ENCODE measurements around the gene SMPD1.

Gene SMPD1

DNA sequence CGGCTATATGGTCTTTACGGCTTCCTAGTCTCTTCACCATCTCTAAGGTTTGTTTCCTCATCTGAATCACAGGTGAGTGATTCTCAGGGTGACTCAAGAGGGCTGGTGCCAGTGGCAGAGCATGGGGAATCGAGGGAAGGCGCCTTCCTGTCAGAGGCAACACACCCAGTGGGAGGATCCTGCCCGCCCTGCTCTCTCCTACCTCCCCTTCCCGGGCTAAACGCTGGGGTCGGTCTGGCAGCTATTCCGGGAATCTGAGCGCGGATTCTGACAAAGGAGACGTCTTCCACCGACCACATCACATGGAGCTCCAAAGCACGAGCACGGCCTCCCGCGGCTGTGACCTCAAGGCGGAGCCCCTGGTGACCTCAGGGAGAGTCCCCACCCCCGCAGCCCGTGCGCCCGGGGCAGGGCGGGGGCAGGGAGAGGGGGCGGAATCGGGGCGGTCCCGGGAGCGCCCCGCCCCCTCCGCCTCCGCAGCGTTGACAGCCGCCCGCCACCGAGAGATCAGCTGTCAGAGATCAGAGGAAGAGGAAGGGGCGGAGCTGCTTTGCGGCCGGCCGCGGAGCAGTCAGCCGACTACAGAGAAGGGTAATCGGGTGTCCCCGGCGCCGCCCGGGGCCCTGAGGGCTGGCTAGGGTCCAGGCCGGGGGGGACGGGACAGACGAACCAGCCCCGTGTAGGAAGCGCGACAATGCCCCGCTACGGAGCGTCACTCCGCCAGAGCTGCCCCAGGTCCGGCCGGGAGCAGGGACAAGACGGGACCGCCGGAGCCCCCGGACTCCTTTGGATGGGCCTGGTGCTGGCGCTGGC lies at the start of gene SMPD1:
TSS of gene SMPD1 (plus strand) at position 570 of the 813 bp plus-strand sequence. CDS start at position 695, 125 bp downstream.
- peak; percentile 86 for DNase-seq

DNA sequence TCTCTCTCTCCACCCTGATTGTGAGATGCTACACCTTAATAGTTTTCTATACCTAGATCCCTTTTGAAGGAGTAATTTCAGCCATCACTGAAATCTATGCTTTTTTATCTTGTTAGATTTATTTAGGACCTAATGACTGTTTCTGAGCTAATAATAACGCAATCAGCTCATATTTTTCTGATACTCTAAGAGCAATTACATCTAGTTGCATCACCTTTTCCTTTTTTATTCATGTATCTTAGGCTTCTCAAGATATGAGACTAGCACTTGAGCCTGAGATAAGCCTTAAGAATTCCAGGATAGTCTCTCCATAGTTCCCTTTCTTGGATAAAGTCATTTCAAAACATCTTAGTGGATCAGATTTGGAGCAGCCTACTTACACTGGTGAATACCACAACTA lies 44.9 kb upstream of the SMPD1 start:
- no peak for DNase-seq

DNA sequence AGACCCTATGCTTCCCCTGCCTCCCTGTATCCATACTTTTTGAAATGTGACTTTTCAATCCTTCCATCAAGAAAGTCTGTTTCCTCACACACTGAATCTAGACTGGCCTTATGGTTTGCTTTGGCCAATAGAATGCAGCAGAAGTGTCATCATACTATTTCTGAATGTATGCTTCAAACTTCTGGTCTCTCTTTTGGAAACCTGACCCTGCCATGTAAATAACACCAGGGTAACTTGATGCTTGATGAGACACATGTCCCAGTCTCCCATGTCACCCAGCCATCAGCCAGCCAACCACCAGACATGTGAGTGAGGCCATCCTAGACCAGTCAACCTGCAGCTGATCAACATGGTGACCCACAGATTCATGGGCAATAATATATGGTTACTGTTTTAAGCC lies 40.2 kb upstream of the SMPD1 start:
- no peak for DNase-seq

DNA sequence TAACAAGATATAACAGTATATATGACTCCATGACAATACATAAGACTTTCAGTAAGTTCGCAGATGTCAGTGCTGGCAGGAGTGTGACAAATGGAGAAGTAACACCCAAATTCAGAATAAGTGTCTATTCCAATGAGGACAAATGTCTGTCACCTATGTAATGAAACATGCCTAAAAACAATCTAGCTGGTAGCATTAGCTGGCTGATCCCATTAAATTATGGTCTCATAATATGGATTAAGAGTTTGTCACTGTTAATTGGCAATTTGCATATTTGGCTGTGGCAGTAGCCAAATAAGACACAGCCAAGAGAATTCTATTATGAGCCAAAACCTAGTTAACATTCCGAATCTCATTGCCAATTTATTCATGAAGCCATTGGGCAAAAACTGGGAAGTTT lies 39.8 kb upstream of the SMPD1 start:
- DNase-seq, result no peak

DNA sequence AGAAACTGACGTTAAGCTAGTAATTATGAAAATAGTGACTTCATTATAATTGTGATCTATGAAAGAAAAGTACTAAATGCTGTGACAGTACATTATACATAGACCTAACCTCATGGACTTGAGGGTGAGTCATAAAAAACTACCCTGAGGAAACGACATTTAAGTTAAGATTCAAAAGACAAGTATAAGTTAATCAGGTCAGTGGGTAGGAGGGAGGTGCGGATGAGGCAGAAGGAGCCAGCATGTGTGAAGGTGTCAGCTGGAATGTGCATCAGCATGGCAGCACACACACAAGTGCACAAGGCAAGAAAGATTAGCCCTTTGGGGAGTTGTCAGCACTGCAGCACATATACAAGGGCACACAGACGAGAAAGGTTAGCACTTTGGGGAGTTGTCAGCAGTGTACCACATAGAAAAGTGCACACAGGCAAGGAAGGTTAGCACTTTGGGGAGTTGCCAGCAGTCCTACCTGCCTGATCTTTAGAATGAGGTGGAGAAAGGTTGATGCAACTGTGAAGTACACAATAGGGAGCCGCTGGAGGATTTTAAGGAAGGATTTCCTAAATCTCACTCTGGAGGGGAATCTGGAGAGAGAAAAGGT lies 38.4 kb upstream of the SMPD1 start:
- DNase-seq, result no peak

DNA sequence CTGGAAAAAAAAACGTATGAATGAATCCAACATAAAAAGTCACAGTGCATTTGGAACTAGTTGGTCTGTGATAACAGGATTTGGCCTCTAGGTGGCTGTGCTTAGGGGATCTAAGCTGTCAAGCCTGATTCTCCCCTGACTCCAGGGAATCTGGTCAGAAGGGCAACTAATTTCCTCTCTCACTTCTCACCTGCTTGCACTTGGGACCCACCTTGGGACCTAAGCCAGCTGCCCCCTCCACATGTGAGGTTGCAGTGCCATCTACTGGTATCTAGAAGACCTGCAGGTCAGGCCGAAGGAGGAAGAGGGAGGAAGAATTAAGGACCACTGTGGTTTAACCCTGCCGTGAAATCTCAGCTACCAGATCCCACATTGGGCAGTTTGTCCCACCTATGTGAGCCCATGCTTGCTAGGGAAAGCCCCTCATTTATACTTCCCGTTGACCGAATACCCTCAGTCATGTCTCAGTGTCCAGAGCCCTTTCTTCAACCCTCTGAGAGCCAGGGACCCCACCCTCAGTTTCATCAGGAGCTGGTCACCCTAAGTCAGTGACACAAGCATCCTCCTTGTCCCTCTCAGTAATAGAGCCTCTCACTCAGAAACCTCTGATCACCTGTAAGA lies 36.8 kb upstream of the SMPD1 start:
- peak; percentile 77 for DNase-seq

DNA sequence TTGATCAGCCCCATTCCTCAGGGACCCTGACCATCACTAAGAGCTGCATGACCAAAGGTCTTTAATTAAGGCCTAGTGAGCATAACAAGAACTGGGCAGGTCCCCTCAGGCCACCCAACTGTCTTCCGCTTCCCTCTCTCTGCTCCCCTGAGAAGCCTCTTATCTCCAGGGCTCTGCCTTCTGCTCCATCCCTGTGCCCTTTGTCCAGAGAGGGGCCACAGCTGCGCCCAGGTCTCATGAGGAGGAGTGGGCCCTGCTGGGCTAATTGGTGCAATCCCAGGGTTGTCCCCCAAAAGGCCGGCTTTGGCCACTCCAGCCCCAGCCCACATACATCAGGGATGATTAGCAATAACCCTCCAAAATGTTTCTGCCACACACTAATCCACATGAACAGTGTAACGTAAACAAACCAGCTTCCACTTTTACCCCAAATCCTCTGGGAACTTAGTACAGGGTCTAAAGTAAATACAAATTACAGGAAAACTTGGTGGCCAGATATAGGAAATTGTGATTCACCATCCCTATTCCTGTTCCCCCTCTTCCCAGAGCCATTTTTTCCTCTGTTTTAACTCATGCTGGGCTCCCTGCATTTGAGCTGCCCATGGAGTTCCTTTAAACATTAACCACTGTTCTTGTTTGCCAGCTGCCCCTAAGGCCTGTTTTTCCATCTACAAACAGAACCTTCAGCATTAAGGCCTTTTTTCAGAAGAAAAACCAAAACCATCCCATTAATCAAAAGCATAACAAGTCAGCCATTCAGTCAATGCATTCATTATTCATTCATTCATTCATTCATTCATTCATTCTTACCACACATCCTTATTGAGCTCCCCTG lies 35.4 kb upstream of the SMPD1 start:
- DNase-seq, result no peak

DNA sequence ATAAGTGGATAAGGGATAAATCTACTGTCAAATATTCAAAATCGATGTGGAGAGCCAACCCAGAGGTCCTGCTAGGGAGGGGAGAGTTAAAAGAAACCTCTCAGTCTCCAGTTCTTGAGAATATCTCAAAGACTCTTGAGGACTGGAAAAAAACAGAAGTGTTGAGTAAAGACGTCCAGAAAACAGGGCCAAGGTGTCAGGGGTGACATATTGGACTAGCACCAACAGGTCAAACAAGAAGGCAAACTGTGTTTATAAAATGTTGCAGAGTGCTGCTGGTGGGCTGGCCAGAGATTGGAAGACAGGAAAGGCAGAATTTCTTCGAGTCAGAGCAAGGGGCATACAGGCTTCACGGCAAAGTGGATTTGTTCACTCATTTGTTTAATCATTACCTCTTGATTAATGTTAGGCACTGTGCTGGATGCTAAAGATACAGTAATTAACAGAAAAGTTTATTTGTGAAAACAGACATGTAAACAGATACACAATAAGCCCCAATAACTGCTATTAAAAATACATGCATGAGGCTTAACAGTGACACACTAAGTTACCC lies 33.7 kb upstream of the SMPD1 start:
- DNase-seq, result no peak

DNA sequence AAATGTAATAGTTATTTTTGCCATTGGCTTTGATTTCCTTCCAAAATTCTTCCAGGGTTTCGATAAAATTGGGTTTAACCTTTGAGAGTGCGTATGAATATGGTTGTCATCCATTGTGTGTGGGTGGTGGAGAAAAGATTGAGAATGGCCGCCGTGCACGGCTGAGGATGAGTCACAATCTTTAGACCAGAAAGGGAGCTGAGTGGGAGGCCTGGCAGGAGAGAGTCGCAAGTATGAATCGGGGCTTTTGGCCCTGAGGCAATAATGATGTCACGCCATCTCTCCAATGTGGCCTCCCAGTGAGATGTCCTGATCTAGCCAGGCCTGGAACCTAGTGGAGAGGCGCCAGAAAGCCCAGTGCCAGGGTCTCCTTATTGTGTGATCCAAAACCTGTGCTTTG lies 33.1 kb upstream of the SMPD1 start:
- DNase-seq, result no peak

DNA sequence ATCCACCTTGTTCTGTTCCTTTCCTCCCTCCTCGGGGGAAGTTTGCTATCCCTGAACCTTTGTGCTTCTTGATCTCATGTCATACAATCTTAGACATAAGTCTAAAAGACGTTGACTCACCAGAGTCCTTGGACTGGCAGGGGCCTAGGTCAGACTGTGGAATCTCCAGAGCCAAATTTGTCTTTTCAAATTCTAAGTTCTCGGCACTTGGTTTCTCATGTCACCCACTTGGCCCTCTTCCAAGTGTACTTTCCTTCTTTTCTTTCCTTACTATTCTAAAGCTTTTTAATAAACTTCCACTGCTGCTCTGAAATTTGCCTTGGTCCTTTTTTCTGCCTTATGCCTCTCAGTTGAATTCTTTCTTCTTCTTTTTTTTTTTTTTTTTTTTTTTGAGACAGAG lies 30.1 kb upstream of the SMPD1 start:
- no peak for DNase-seq

DNA sequence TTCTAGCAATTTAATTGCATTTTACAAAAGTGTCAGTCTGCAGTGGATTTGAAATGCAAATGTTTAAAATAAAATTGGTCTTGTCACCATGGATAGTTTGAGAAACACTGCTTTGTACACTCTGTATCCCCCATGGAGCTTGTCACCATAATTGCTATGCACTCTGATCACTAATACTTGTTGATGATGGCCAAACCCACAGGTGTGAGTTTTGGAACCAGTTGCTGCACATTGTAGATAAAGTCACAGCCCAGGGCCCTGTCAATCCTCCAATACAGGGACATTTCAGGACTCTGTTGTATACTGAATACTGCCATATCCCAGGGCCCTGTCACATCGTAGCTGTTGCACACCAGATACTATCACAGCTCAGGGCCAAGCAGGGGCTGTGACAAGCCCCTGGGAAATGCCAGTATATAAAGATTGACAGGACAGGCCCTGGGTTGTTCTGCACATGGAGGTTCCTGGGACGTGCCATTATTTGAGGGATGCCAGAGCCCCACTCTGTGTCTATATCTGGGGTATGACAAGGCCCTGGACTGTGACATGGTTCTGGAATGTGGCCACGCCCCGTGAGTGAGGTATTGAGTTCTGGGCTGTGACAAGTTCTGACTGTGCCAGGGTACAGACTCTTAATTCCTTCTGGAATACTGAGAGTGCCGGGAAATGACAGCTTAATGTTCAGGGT lies 27.9 kb upstream of the SMPD1 start:
- no peak for DNase-seq

DNA sequence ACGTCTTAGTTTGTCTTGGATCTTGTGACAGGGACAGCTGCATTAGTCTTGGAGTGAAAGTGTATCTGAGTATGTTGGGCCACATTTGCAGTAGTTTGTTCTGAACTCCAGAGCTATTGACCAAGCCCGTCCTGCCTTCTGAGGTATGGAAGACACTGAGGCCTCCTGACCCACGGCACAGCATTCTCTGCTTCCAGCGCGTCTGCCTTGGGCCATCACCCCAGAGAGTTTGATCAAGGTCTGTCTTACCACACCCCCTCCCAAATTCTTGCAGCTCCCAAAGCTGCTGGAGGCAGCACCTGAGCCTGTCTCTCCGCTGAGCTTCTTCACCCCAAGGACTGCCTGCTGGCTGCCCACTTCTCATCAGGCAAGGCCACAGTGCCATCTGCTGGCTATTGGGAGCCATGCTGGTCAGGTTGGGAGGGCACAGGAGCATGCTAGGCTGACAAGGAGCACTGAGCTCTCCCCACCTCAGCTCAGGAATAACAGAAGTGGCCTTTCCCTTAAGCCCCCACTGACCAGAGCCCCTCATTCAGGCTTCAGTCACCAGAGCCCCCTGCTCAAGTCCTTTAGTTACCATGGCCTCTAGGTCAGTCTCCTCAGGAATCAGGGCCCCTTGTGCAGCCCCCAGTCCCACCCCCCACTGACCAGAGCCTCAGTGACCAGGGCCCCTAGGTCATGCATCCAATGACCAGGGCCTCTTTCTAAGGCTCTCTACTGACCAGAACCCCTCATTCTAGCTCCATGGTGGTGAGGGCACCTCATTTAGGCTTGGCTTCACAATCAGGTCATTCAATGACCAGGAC lies 27.2 kb upstream of the SMPD1 start:
- peak; percentile 64 for DNase-seq

DNA sequence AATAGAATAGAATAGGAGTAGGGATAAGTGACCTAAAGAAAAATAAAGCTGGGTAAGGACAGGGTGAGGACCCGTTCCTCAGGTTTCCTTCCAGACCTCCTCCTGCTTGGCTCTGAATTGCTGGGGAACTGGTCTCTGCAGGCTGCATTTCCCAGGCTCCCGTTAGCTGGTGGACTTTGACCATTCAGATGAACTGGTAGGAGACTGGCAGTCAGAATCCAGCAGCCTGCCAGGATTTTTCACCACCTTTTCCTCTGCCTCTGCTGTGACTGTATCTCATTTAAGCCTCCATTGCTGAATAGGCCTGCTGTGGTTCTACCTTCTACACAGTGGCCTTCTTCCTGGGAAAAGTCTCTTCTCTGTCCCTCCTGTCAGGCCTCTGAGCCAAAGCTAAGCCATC lies 24.6 kb upstream of the SMPD1 start:
- DNase-seq, result no peak

DNA sequence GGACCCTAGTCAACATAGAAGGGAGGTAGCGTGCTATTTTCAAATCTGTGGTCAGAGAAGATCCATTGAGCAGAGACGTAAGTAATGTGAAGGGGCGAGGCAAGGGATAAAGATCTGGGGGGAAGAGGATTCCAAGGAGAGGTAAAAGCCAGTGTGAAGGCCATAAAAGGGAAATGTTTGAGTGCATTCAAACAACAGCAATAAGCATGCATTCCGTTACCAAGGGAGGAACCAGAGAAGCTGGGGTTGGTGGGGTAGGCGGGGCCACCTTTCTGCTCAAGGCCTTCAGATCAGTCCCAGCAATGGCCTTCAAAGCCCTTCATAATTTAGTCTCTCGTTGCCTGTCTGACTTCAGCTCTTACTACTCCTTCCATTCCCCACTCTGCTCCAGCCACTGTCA lies 18.4 kb upstream of the SMPD1 start:
- DNase-seq, result no peak

DNA sequence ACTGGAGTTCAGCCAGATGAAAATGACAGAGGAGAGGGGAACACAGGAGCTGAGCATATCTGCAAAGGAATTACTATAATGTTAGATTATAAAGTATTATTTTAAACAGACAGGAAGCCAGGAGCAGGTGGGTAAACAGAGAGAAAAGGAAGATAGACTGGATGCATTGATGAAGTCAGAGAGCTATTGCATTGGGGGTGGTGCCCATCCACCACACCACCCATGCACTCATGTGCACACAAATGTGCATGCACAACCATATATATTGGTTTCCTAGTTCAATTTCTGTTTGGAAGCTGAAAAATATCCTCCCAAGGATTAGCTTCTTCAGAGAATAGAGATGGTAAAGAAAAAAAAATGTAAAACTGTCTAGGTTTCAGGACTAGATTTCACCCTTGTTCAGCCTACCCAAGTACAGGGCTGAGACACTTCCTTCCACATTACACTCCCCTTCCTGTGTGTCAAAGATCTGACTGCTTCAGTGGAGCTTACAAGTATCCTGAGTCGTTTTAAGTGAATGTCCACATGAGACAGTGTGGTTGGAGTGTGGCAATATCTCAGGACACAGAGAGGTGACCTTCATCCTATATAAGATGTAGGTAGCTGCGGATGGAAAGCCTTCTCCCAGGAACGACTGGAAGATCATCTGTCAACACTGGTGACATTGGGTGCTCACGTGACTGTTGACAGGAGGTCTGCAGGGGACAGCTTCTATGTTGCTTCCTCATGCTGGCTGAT lies 12.2 kb upstream of the SMPD1 start:
- no peak for DNase-seq

DNA sequence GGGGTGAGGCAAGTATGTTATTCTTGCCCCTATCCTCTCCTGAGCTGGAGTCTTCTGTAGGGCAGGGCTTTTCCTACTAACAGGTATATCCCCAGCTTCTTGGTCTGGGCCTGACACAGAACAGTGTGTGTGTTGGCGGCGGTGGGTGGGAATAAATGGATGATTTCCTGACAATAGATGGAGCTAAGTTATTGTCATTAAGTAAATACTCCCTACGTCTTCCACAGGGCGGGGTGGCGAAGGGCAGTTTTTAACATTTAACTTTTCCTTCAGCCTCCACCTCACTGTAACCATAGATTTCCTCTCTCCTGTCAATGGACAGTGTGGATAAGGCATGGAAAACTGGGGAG lies 11.7 kb upstream of the SMPD1 start:
- DNase-seq, result no peak

DNA sequence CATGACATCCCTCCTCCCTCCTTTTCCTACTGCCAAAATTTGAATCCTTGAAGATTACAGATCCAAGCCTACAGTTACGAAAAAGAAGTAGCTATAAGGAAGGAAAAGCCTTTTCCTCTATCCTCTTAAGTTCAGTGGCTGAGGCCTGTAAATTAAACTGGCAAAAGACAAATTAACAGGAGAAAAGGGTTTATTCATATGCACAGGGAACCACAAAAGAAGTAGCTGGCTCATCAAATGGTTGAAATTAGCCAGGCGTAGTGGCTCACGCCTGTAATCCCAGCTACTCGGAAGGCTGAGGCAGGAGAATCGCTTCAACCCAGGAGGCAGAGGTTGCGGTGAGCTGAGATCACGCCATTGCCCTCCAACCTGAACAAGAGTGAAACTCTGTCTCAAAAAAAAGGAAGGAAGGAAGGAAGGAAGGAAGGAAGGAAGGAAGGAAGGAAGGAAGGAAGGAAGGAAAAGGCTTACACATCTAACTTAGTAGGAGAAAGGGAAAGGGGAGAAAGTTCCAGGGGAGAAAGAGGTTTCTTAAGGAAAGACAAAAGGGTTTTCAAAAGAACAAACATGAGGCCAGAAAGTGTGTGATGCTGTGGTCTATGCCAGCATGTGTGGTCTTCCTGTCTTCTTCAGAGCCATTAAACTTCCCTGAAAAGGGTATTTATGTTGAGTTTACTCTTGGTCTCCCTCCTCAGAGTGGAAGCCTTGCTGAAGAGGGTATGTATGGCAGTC lies 5.1 kb upstream of the SMPD1 start:
- DNase-seq, result no peak

DNA sequence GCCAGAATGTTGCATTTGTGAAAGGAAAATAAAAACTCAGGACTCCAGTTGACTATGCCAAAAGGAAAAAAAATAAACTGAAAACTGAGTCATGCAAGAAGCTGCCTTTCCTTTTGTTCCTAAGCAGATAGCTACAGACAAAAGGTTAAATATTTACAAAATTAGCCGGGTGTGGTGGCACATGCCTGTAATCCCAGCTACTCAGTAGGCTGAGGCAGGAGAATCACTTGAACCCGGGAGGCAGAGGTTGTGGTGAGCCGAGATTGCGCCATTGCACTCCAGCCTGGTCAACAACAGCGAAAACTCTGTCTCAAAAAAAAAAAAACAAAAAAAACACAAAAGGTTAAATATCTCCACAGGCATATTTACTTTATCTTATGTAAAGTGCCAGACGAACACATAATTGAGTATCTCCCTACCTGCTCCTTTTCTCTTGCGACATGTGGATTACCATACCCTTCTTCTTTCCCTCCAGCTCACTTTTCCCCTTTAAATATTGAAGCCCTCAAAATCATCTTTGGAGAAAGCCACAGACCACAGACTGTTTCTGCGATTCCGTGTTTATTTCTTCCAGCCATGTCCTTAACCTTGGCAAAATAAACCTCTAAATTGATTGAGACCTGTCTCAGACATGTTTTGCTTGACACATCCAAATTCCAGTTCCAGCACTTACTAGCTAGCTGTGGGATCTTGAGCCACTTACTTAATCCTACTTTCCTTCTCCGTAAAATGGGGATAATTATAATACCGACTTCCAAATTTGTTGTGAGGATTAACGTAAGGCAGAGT lies 2.3 kb upstream of the SMPD1 start:
- no peak for DNase-seq

DNA sequence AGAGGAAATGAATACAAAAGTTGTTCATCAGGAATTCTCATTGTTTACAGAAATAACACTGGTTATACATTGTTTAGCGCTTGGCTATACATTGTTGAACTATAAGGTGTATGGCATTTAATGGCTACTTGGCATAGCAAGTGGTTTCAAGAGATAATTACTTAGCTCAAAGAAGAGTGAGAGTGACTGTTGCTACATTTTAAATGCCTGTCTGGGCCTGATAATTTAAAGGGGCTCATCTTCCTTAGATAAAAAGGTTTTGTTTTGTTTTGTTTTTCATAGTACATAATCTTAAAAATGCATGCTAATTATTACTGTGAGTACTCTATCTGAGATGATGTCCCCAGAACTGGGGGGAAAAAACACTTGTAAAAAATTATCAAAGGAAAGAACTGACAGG lies 1.5 kb upstream of the SMPD1 start:
- DNase-seq, result no peak
